ENCODE results near the gene FAM237A. TPM values are rescaled to one million over a fixed set of nuclear protein-coding genes. Genes with fewer than 3 reads are reported as not detected.

FAM237A gene
- total and polyA plus RNA-seq, 3 donors from 2014 or later: 3.7 TPM; not detected in 2

GRCh38 chr2:206611191-206611590, 31.1 kb upstream of the FAM237A start:
- Histone ChIP-seq H3K4me1 (no peaks in the 10 kb centered on the region), H3K4me3 (no peak overlapping the region), H3K27ac (no peak overlapping the region), H3K27me3 (no peaks in the 10 kb centered on the region), H3K9me3 (no peaks in the 10 kb centered on the region), H3K36me3 (ENCODE audit: low read depth, missing control alignments) (no peaks in the 10 kb centered on the region)
- intact Hi-C loops (cut with DNase I; ENCODE audit: low total_unique reads): no loop called here
- DNase-seq: no peak
- TF ChIP-seq CTCF (IDR thresholded peaks at IDR 0.05) (no peak), POLR2A (IDR thresholded peaks at IDR 0.05) (no peak)
- 93 to 94% methylated on average over 6 of the region's 6 CpGs for whole genome bisulfite sequencing, 2 donors

DNA sequence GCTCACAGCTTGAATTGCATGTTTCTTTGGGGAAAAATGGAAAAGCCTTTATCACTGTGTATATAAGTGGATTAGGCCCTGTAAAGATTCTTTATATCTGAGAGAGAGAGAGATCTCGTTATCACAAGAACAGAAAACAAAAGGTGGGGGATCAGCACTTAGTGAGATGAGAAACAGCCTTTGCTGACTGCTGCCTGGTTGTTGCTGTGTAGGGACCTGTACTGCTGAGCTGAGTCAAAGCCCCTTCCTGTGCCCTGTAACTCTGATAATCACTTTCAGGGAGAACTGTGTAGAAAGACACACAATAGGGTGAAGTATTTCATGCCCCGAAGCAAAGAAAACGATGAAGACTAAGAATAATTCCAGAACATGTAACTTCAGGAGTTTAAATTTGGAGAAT, 30.6 kb upstream of the FAM237A start:
- 76 to 83% methylated on average over 3 of the region's 3 CpGs for WGBS, 2 donors
- Histone ChIP-seq H3K27ac (no peak overlapping the region), H3K4me1 (no peaks in the 10 kb centered on the region), H3K27me3 (no peaks in the 10 kb centered on the region), H3K4me3 (no peak overlapping the region), H3K9me3 (no peaks in the 10 kb centered on the region), H3K36me3 (ENCODE audit: low read depth, missing control alignments) (no peaks in the 10 kb centered on the region)
- intact Hi-C loops (cut with DNase I; ENCODE audit: low total_unique reads): no loop called here
- DNase-seq: no peak
- TF ChIP-seq CTCF (IDR thresholded peaks at IDR 0.05) (no peak), POLR2A (IDR thresholded peaks at IDR 0.05) (no peak)

DNA sequence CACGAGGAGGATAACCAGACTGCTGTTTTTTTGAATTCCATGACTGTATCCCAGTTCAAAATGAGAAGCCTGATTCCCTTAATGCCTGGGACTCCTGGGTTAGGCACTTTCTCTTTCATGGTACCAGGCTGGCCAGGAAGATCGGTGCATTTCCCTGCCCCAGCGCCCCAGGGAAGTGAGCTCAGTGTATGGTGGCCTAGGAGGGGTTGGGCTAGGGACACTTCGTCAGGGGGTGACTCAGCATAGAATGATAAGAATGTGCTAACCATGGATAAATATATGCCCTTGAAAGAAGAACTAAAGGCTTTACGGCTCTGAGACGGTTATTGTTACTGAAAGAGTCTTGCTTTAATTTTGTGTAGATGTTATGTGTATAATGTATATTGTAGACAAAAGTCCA, 27.5 kb upstream of the FAM237A start:
- H3K4me3 ChIP-seq: no peak overlapping the region
- H3K36me3 ChIP-seq (ENCODE audit: low read depth, missing control alignments): no peaks in the 10 kb centered on the region
- 70 to 79% methylated on average over 6 of the region's 6 CpGs for WGBS, 2 donors
- no peaks in the 10 kb centered on the region for H3K9me3 ChIP-seq
- no peak overlapping the region for H3K27ac ChIP-seq
- TF ChIP-seq POLR2A (IDR thresholded peaks at IDR 0.05) (no peak), CTCF (IDR thresholded peaks at IDR 0.05) (no peak)
- H3K27me3 ChIP-seq: no peaks in the 10 kb centered on the region
- intact Hi-C loops (cut with DNase I; ENCODE audit: low total_unique reads): no loop called here
- no peaks in the 10 kb centered on the region for H3K4me1 ChIP-seq
- no peak for DNase-seq

DNA sequence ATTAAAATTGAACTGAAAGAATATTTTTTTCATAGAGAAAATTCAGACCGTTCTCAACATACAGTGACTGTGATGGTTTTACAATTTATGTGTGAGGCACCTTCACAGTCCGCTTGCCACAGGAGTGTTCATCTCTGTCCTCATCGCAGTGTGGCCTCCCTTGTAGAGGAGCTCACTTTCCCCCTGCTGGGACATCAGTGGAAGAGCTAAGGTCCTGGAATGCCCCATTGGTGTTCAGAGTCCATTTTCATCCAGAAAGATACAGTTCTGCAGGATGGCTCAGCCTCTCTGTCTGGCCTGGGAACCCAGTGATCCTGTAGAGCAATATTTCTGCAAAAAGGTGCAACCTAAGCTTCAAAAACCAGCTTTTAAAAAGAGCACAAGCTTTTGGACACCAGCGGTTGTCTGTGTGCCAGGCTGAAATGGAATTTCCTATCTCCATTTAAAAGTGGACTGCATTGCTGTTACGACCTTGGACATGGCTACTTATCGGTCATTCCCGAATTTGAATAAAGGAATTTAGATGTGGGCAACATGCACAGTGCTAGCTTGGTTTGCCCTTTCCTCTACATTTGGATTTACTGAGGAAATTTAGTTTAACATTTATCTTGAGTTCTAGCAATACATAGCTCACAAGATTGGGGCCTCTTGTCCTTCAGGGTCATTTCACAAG, 26.7 kb upstream of the FAM237A start:
- intact Hi-C loops (cut with DNase I; ENCODE audit: low total_unique reads): no loop called here
- no peak for DNase-seq
- WGBS, 2 donors: 66 to 67% methylated on average over 7 of the region's 7 CpGs
- TF ChIP-seq CTCF (IDR thresholded peaks at IDR 0.05) (no peak), POLR2A (IDR thresholded peaks at IDR 0.05) (no peak)
- H3K4me3 ChIP-seq: no peak overlapping the region
- no peak overlapping the region for H3K27ac ChIP-seq
- H3K27me3 ChIP-seq: no peaks in the 10 kb centered on the region
- no peaks in the 10 kb centered on the region for H3K36me3 ChIP-seq (ENCODE audit: low read depth, missing control alignments)
- H3K9me3 ChIP-seq: no peaks in the 10 kb centered on the region
- H3K4me1 ChIP-seq: no peaks in the 10 kb centered on the region

GRCh38 chr2:206616151-206616550, 26.1 kb upstream of the FAM237A start:
- Histone ChIP-seq H3K36me3 (ENCODE audit: low read depth, missing control alignments) (no peaks in the 10 kb centered on the region), H3K4me3 (no peak overlapping the region), H3K27me3 (no peaks in the 10 kb centered on the region), H3K27ac (no peak overlapping the region), H3K9me3 (no peaks in the 10 kb centered on the region), H3K4me1 (no peaks in the 10 kb centered on the region)
- TF ChIP-seq POLR2A (IDR thresholded peaks at IDR 0.05) (no peak), CTCF (IDR thresholded peaks at IDR 0.05) (no peak)
- DNase-seq: no peak
- WGBS, 2 donors: 73 to 83% methylated on average over 2 of the region's 2 CpGs
- intact Hi-C loops (cut with DNase I; ENCODE audit: low total_unique reads): no loop called here
